Measurements from ENCODE around the gene HOXC5. TPM values are rescaled to one million over a fixed set of nuclear protein-coding genes. Genes with fewer than 3 reads are reported as not detected.

The HOXC5 gene
- total RNA-seq, 8 experiments from 2014 or later, result 4.4 to 49.2 (median 10.4) TPM

DNA sequence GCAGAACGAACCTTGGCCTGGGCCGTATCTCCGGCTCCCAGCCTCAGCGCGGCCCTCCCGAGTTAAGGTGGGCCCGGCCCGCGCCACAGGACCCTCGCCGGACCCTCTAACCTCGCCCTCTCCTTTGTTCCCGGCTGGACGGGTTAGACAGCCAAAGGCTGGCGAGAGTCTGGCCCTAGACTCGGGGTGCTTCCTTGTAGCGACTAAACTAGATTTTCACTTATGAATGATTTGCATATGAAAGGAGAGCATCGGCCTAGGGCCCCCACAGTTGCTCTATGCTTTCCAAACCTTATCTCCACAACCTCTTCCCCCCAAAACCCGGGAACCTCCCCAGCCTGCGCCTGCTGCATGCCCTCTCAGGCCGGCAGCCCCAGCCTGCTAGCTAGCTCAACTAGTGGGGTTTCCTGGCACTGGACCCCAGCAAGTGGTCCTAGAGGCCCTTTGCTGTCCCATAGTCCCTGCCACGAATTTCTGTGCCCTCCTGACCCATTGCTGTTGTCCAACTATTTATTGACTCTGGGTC is 2.0 kb downstream of the HOXC5 start:
- no peak for ATAC-seq (replicated peaks in 6 of 8)
- H3K27ac ChIP-seq, result peak overlapping the region; percentile 91 to 94
- H3K4me1 ChIP-seq (replicated peaks in 1 of 2), result peaks cover 44 to 75% of the 10 kb centered on the region in 2 donors
- H3K4me3 ChIP-seq, result peak overlapping the region; percentile 41 to 58 (median 45)
- in situ Hi-C loops (cut with MboI; ENCODE audit: low pct_unique_long_range_greater_than_20kb in 2 of 9, low sequenced_read_pairs in 9 of 9, unreplicated experiment in 9 of 9), result loop anchor here in 4 of 9 experiments (5.0 to 25.0 kb wide), 4 partner anchors 152 to 327 kb away; partner anchors contain the start of genes SMUG1 (in 2 of the 4) and GPR84 (in 1 of the 4)
- 11 to 83% (median 45%) methylated on average over 1 to 9 of the region's 22 CpGs; no CpG with 5 or more reads in 6 of the 10 experiments for WGBS, 10 experiments

DNA sequence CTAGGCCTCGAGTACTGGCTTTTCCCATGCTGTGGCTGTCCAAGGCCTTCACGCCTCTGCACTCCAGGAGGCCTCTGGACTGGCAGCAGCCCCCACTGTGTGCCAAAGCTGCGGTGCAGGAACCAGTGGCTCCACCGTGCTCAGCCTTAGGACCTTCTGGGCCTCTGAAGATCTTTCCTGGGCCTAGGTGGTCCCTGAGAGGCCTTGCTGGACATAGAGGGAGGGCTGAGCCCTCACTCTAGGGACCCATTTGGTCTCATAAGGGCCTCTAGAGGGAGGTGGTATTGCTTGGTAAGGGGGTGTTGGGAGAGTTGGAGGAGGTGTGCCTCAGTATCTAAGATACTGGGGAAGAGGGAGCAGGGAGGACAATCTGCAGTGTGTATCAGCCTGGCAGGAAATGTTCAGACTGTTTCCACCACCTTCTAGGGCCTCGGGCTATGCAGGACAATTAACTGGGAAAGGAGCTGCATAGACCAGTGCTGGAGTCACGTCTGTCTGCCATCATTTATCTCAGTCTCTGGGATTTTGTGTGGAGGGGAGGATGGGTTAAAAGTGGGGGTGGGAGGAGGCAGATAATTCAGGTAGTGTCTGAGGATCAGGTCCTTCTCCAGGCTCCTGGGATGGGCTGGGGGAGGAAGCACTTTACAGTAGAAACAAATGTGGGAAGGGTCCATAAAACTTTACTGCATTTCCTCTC is 2.9 kb downstream of the HOXC5 start:
- Histone ChIP-seq H3K27ac (peak overlapping the region; percentile 91 to 94), H3K4me3 (peak overlapping the region; percentile 41 to 58 (median 45)), H3K4me1 (replicated peaks in 1 of 2) (peaks cover 50 to 75% of the 10 kb centered on the region in 2 donors)
- in situ Hi-C loops (cut with MboI; ENCODE audit: low pct_unique_long_range_greater_than_20kb in 2 of 9, low sequenced_read_pairs in 9 of 9, unreplicated experiment in 9 of 9), result loop anchor here in 2 of 9 experiments (25.0 kb wide), 2 partner anchors 152 to 327 kb away; partner anchors contain the start of genes GPR84 (in 1 of the 2) and SMUG1 (in 1 of the 2)
- no peak for ATAC-seq (replicated peaks in 6 of 8)
- WGBS, 10 experiments, result 29 to 90% (median 67%) methylated on average over 1 to 3 of the region's 6 CpGs; no CpG with 5 or more reads in 3 of the 10 experiments

DNA sequence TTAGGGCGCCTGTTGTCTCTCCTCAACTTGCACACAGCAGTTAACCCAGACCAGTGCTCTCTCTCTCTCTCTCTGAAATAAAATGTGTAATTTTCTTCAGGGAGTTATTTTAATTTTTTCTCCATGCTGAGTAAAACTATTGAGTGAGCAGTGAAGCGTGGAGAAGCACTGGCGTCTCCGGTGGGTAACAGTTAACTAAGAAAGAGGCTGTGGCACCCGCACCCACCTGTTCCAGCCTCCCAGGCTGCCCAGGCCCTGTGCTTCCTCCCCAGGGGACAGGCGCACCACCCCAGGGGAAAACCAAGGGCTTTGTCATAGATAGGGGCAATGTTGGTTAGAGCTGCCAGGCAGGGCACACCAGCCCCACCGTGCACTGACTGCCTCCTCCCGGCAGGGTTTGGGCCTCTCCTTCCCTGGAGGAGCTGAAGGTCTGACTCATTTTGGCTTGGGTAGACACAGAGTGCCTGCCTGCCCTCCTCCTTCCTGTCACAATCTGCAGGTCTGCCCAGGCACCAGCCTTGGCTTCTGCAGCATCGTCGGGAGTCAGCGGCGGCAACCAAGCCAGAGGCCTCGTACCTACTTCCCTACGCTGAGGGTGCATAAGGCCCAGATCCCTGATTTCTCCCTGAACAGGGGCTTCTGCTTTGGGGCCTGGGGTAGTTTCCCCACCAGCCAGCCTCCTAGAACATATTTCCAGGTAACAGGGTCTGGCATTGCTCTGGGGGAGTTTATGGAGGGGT is 3.9 kb downstream of the HOXC5 start:
- H3K27ac ChIP-seq, result peak overlapping the region; percentile 37 to 91
- in situ Hi-C loops (cut with MboI; ENCODE audit: low pct_unique_long_range_greater_than_20kb in 2 of 9, low sequenced_read_pairs in 9 of 9, unreplicated experiment in 9 of 9), result loop anchor here in 2 of 9 experiments (25.0 kb wide), 2 partner anchors 151 to 326 kb away; partner anchors contain the start of genes GPR84 (in 1 of the 2) and SMUG1 (in 1 of the 2)
- 13 to 100% (median 82%) methylated on average over 3 to 9 of the region's 14 CpGs; no CpG with 5 or more reads in 4 of the 10 experiments for WGBS, 10 experiments
- peaks cover 55 to 74% of the 10 kb centered on the region in 2 donors for H3K4me1 ChIP-seq (replicated peaks in 1 of 2)
- H3K4me3 ChIP-seq, result peak overlapping the region in 4 of 5 donors; percentile 4 to 49 (median 33)
- peak in 7 of 8 experiments; percentile 1 to 8 (median 6) for ATAC-seq (replicated peaks in 6 of 8)

DNA sequence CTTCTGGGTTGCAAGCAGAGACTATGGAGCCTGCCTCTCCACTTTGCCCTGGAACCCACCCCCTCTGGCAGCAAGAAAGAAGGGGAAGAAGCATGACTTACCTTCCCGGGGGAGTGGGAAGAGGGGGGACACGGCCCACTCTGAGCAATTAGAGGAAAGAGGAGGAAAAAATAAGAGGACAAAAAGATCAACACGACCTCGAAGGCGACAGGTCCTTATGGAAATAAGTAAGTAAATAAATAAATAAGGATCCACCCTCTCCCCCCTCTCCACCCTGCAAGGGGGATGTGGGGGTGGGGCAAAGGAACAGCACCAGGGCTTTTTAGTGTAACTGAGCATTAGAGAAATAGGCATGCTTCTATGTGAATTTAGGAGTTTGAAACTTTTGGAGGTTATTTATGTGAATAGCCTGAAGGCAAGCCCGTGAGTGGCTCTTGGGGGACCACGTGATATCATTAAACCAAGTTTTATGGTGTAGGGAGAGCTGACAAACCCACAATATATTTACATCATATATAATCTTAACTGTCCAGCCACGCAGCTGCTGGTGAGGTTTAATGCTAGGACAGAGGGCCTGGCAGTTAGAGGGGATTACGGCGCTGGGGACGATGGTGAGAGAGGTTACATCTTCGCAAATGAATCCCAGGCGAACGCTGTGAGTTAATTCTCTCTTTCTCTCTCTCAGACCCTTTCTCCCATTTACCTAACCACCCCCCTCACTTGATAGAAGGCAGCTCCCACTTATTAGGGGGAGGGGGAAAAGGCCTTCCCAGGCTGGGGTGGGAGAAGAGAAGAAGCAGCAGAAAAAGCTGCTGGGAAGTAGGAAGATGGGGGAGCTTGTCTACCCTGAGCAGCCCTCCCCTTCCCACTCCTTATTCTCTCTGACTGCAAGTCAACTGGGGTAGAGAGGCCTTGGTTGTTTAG is 4.8 kb downstream of the HOXC5 start:
- ATAC-seq (replicated peaks in 6 of 8), result peak in 5 of 8 experiments; percentile 4 to 29 (median 10)

DNA sequence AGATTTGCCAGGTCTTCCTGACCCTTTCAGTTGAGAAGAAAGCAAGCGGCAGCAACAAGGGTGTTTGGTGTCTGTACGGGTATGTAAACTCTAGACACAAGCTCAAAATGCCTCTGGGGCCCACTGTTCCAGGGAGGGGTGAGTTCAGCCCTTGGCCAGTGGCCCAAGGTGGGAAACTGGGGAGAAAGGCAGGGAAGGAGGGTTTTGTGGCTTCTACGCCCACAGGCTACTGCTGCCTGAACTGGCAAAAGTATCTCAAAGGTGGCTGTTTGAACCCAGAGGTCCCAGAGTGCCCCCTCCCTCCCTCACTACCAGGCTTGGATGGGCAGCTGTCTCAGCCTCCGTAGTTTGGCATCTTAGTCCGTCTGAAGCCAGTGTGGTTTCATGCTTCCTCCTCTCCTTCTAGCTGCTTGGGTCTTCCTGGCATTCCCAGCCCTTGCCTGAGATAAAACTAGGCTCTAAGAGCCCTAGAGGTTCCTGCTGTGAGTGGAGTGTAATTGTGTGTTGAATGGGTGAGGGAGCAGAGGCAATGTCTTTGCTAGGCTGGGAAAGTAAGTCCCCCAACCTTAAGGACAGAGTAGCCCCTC is 5.5 kb downstream of the HOXC5 start:
- WGBS, 10 experiments, result 20 to 100% (median 42%) methylated on average over 1 to 3 of the region's 5 CpGs; no CpG with 5 or more reads in 4 of the 10 experiments
- in situ Hi-C loops (cut with MboI; ENCODE audit: low pct_unique_long_range_greater_than_20kb in 2 of 9, low sequenced_read_pairs in 9 of 9, unreplicated experiment in 9 of 9), result loop anchor here in 2 of 9 experiments (25.0 kb wide), 2 partner anchors 149 to 324 kb away; partner anchors contain the start of genes GPR84 (in 1 of the 2) and SMUG1 (in 1 of the 2)
- peaks cover 64 to 81% of the 10 kb centered on the region in 2 donors for H3K4me1 ChIP-seq (replicated peaks in 1 of 2)
- ATAC-seq (replicated peaks in 6 of 8), result peak in 2 of 8 experiments; percentile 1 to 6
- H3K4me3 ChIP-seq, result peak overlapping the region; percentile 30 to 49 (median 32)
- peak overlapping the region; percentile 64 to 90 for H3K27ac ChIP-seq

More for the DNA sequence above, 4.8 kb downstream of the HOXC5 start:
- 0 to 85% (median 11%) methylated on average over 3 to 11 of the region's 14 CpGs; no CpG with 5 or more reads in 1 of the 10 experiments for WGBS, 10 experiments
- in situ Hi-C loops (cut with MboI; ENCODE audit: low pct_unique_long_range_greater_than_20kb in 2 of 9, low sequenced_read_pairs in 9 of 9, unreplicated experiment in 9 of 9), result loop anchor here in 2 of 9 experiments (25.0 kb wide), 2 partner anchors 150 to 325 kb away; partner anchors contain the start of genes GPR84 (in 1 of the 2) and SMUG1 (in 1 of the 2)
- peak overlapping the region; percentile 30 to 49 (median 32) for H3K4me3 ChIP-seq
- H3K27ac ChIP-seq, result peak overlapping the region; percentile 64 to 91
- peaks cover 56 to 74% of the 10 kb centered on the region in 2 donors for H3K4me1 ChIP-seq (replicated peaks in 1 of 2)

DNA sequence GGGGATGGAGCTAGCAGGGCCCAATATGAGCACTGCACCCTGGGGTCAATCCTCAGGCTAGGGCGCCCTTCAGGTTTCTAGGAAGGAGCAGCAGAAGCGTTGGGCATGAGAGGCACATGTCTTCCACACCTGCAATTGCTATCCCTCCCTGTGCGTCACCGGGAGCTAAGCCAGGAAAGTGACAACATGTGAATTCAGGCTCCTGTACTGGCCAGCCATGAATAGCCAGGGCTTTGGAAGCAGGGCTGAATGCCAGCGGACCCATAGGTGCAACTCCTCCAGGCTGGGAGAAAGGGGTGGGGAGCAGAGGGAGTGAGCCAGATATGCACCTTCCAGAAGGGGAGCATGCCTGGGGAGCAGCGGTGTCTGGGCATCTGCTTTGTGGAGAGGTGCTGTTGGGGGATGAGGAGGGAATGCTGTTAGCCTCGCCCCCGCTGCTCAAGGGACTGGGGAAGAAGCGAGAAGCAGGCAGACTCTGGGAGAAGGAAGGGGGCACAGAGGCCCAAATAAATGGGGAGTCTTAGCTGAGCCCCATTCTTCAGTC is 6.1 kb downstream of the HOXC5 start:
- H3K27ac ChIP-seq, result peak overlapping the region; percentile 64 to 90
- peaks cover 69 to 87% of the 10 kb centered on the region in 2 donors for H3K4me1 ChIP-seq (replicated peaks in 1 of 2)
- peak in 5 of 8 experiments; percentile 2 to 27 (median 7) for ATAC-seq (replicated peaks in 6 of 8)
- 0 to 100% (median 45%) methylated on average over 1 to 2 of the region's 9 CpGs; no CpG with 5 or more reads in 6 of the 10 experiments for WGBS, 10 experiments
- in situ Hi-C loops (cut with MboI; ENCODE audit: low pct_unique_long_range_greater_than_20kb in 2 of 9, low sequenced_read_pairs in 9 of 9, unreplicated experiment in 9 of 9), result loop anchor here in 2 of 9 experiments (25.0 kb wide), 2 partner anchors 148 to 323 kb away; partner anchors contain the start of genes GPR84 (in 1 of the 2) and SMUG1 (in 1 of the 2)
- peak overlapping the region; percentile 30 to 49 (median 32) for H3K4me3 ChIP-seq

DNA sequence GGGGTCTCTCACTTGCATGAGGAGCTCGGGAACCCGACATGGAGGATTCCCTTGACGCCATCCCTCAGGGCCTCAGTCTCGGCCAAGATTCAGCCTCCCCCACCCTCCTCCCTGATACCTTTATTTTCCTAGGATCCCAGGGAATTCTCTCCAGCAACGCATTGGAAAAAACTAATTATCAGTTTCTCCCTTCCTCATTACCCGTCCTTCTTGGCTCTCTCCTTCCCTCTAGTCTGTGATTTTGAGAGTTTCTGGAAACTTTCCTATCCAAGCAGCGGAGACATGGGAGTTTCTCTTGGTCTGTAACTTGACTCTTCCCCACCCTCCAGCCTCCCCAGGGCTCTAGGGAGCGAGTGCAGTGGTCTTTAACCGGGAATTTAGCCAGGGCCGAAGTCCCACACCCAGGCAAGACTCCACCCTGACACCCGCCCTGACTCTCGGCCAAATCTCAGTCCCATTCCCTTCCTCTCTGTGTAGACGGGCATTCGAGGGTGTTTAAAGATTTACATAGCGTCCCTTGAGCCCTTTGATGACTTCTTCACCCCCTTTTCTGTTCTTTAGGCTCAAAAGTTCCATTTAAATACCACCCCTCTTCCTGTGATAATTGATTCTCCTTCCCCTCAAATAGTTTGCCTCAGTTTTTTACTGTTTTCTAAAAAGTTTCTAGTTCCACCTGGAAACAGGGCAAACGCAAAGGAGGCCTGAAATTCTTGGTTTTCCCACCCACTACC is 6.7 kb downstream of the HOXC5 start:
- in situ Hi-C loops (cut with MboI; ENCODE audit: low pct_unique_long_range_greater_than_20kb in 2 of 9, low sequenced_read_pairs in 9 of 9, unreplicated experiment in 9 of 9), result loop anchor here in 4 of 9 experiments (10.0 to 25.0 kb wide), 4 partner anchors 95 to 323 kb away; partner anchors contain the start of genes GPR84 (in 1 of the 4) and SMUG1 (in 1 of the 4)
- peak overlapping the region in 1 of 2 donors; percentile 90 for H3K27ac ChIP-seq
- H3K4me1 ChIP-seq (replicated peaks in 1 of 2), result peaks cover 73 to 93% of the 10 kb centered on the region in 2 donors
- 0 to 60% (median 25%) methylated on average over 1 to 7 of the region's 16 CpGs; no CpG with 5 or more reads in 1 of the 10 experiments for WGBS, 10 experiments
- H3K4me3 ChIP-seq, result peak overlapping the region; percentile 30 to 49 (median 32)
- ATAC-seq (replicated peaks in 6 of 8), result peak in 3 of 8 experiments; percentile 52 to 69 (median 66)

DNA sequence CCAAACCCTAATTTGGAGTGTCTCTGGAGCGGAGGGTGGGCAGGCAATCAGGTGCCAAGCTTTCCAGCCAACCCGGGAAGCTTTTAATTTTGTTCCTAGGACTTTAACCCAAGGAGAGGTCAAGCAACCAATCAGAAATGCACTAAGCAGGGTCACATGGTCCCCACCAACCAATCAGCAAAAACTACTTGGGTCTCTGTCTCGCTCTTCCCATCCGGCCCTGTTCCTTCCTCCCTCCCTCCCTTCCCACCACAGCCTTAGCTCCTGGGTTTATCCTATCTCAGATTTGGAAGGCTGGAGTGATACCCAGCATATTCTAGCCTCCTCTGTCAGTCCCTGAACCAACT is 7.3 kb downstream of the HOXC5 start:
- Histone ChIP-seq H3K4me1 (replicated peaks in 1 of 2) (peaks cover 72 to 94% of the 10 kb centered on the region in 2 donors), H3K27ac (no peak overlapping the region), H3K4me3 (peak overlapping the region in 4 of 5 donors; percentile 31 to 49 (median 34))
- ATAC-seq (replicated peaks in 6 of 8), result peak; percentile 14 to 65 (median 39)
- WGBS, 10 experiments, result 8 to 80% (median 35%) methylated on average over 1 to 4 of the region's 4 CpGs; no CpG with 5 or more reads in 5 of the 10 experiments
- in situ Hi-C loops (cut with MboI; ENCODE audit: low pct_unique_long_range_greater_than_20kb in 2 of 9, low sequenced_read_pairs in 9 of 9, unreplicated experiment in 9 of 9), result loop anchor here in 4 of 9 experiments (10.0 to 25.0 kb wide), 4 partner anchors 95 to 322 kb away; partner anchors contain the start of genes GPR84 (in 1 of the 4) and SMUG1 (in 1 of the 4)

DNA sequence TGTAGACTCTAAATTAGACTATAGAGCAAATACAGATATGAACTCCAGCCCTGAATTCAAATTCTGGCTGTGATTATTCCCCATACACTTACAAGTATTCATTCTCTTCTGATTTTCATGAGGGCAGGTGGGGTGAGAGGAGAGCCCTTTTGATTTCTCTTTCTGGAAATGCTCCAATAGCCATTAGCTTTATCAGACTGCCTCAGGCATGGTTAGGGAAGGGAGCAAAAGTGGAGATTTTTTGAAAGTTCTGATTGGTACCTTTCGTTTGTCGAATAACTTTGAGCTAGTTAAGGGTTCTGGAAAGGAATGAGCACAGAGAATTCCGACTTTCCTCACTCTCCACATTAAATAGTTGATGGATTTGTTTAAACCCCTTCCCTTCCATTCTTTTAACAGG is 7.8 kb downstream of the HOXC5 start:
- Histone ChIP-seq H3K4me1 (replicated peaks in 1 of 2) (peaks cover 72 to 92% of the 10 kb centered on the region in 2 donors), H3K4me3 (peak overlapping the region in 3 of 5 donors; percentile 15 to 49 (median 36)), H3K27ac (no peak overlapping the region)
- 43 to 100% (median 71%) methylated on average over 1 to 3 of the region's 3 CpGs; no CpG with 5 or more reads in 1 of the 10 experiments for WGBS, 10 experiments
- ATAC-seq (replicated peaks in 6 of 8), result no peak
- in situ Hi-C loops (cut with MboI; ENCODE audit: low pct_unique_long_range_greater_than_20kb in 2 of 9, low sequenced_read_pairs in 9 of 9, unreplicated experiment in 9 of 9), result loop anchor here in 4 of 9 experiments (10.0 to 25.0 kb wide), 4 partner anchors 94 to 322 kb away; partner anchors contain the start of genes GPR84 (in 1 of the 4) and SMUG1 (in 1 of the 4)

Measured in motor neuron (in vitro differentiated cells).